Stimulated activated CD4-positive, alpha-beta T cell treated with anti-CD3 and anti-CD28 coated beads, Interleukin-15, amount 100 ng/mL, for 48 hours (primary cell): ENCODE data around the gene SESTD1.
"Not testable (repeated sequence)": the region's sequence is repeated elsewhere in the genome, so short reads cannot be mapped to it uniquely, and the experiment has no call there.

Experiments used
- DNase-seq, 2 donors: peaks; one replicate each; pipeline ENCODE4 v3.0.0-alpha.2; 2020; ENCODE audit warnings: low read depth in 2 of 2

The SESTD1 gene

DNA sequence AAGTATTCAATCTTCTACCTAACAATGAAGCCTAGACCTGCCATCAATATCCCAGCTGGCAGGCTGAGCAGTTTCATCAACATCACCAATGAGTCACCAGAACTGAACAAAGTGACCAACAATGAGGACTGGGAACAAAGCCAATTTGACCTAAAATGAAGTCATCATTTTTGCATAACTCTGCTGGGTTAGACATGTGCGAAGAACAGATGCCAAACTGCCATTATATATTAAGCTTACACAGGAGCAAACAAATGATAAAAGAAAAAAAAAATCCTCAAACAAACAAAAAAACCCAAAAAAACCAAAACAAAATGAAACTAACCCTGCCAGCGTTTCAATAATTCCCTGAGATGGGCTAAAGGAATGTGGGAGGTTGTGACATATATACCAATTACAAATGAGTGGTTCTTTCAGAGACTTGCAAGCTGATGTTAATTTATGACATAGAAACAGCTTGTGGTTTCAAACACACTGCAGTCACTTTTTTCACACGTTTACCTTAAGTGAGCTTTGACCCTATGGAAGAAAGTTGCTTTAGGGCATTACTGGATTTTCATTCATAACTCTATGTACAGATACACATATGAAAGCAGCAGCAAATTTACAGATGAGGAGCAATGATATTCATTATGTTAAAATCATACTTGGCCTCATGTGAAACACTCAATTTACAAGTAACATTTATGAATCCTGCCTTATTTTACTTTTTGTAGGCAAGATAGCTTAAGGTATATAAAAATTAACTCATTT is 157.8 kb downstream of the SESTD1 start:
- DNase-seq, result no peak

GRCh38 chr2:179106342-179106675 is 158.3 kb downstream of the SESTD1 start:
- no peak for DNase-seq

DNA sequence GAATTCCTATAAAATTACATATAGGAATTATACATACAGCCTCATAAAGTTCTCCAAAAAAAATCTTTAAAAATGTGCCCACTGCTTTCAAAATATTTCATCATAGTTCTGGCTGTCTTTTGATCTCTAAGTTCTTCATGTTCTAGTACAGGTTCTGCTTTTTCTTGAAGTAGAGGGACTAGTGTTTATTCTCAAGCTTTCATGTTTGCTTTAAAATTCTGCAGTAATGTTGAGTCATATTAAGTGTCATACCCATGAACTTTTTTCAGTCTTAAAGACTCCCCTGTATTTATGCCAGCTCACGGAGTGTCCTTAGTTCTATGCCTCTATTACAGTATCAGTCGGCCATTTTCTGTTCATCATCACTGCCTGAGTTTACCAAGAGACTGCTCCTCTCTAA is 159.9 kb downstream of the SESTD1 start:
- DNase-seq, result no peak

- DNase-seq, result no peak
Measured at GRCh38 chr2:179098080-179098689, 166.4 kb downstream of the SESTD1 start.

DNA sequence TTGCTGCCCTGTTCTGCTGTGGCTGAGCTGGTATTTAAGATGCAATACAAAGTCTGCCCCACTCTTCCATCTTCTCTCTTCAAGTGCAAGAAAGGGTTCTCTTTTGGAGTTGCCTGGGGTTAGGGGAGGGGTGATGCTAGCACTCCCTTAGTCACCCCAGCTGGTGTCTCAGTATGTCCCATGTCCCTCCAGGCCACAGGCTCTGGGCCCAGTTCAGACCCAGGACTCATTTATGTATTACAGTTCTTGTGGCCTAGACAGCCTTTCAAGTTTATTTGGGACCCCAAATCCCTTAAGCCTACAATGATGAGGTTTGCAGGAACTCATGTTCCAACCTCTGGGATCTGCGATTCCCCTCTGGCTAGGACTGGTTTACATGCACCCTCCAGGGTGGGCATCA is 167.5 kb downstream of the SESTD1 start:
- DNase-seq, result no peak

GRCh38 chr2:179096090-179096489 is 168.5 kb downstream of the SESTD1 start:
- DNase-seq, result no peak

GRCh38 chr2:179092912-179093311 is 171.7 kb downstream of the SESTD1 start:
- not testable (repeated sequence) for DNase-seq

DNA sequence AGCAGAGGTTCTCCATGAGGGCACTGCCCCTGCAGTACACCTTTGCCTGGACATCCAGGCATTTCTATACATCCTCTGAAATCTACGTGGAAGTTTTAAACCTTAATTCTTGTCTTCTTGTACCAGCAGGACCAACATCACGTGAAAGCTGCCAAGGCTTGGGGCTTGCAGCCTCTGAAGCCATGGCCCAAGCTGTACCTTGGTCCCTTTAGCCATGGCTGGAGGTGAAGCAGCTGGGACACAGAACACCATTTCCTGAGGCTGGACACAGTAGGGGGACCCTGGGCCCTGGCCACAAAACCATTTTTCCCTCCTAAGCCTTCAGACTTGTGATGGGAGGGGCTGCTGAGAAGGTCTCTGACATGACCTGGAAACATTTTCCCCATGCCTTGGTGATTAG is 181.9 kb downstream of the SESTD1 start:
- no peak for DNase-seq

DNA sequence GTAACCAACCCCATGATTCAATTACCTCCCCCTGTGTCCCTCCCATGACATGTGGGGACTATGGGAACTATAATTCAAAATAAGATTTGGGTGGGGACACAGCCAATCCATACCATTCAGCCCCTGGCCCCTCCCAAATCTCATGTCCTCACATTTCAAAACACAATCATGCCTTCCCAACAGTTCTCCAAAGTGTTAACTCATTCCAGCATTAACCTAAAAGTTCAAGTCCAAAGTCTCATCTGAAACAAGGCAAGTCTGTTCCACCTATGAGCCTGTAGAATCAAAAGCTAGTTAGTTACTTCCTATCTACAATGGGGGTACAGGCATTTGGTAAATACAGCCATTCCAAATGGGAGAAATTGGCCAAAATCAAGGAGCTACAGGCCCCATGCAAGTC is 182.7 kb downstream of the SESTD1 start:
- no peak for DNase-seq

DNA sequence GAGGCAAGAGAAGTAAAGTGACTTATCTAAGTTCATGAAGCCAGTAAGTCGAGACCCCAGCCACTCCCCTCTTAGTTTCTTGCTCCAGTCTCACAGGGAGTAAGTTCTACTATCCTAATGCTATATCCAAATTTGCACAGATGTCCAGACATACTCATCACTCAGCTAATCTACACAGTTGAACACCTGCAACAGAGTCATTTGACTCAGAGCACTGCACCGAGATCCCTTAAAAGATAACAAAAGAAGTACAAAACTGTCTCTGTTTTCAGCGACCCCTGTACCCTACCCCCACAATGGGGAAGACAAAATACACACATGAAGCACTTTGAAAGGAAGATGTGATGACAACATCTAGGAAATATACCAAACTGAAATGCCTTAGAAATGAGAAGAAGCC is 192.1 kb downstream of the SESTD1 start:
- DNase-seq, result no peak

- no peak for DNase-seq
Measured at GRCh38 chr2:179071810-179072355, 192.7 kb downstream of the SESTD1 start.

DNA sequence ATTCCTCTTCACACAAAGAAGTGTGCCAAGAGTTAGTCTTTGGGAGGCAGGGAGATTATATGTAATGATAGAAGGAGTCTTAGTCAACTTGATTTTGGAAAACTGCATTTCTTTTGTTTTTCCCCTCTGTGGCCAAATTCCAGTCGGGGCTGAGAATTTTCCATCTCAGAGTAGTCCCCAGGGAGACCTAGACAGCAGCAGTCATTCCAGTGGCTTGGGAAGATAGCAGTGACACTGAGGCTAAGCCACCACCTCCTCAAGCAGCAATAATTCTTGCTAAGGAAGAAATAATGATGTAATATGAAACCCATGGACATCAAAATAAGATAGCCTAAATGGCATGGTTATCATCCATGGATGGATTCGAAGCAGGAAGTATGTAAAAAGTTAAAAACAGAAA is 193.7 kb downstream of the SESTD1 start:
- DNase-seq, result no peak

DNA sequence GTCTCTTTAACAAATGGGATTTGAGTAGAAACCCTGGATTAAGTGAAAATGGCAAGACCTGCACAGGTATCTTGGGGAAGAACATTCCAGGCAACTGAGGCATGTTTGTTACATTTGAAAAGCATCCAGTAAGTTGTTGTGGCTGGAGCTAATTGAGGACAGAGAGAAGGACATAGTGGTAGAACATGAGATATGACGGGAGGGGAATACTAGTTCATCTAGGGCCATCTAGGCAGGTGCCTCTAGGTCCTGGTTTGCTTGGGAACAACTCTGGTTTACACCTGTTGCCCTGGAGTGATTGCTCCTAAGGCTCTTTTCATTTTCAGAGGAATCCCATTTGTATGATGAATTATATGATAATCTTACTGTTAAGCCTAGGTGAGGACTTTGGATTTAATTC is 194.9 kb downstream of the SESTD1 start:
- no peak for DNase-seq

- DNase-seq, result no peak
Measured at GRCh38 chr2:179068991-179069643, 195.5 kb downstream of the SESTD1 start.

- no peak for DNase-seq
Measured at GRCh38 chr2:179059026-179059700, 205.5 kb downstream of the SESTD1 start.

DNA sequence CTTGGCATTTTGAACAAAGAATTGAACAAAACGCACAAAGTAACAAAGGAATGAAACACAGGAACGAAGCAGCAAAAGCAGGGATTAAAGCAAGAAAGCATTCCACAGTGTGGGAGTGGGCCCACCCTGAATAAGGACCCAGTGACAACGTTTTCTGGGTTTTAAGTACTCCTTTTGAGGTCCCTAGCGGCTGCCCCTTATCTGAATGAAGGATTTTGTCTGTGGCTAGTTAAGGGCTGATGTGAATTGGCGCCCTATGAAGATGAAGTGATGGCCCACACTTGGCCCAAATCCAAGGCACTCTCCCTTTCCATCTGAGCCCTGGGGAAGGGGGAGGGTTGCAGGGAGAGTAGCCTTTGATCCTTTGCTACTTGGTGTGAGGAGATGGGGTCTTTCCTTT is 206.9 kb downstream of the SESTD1 start:
- DNase-seq, result no peak

DNA sequence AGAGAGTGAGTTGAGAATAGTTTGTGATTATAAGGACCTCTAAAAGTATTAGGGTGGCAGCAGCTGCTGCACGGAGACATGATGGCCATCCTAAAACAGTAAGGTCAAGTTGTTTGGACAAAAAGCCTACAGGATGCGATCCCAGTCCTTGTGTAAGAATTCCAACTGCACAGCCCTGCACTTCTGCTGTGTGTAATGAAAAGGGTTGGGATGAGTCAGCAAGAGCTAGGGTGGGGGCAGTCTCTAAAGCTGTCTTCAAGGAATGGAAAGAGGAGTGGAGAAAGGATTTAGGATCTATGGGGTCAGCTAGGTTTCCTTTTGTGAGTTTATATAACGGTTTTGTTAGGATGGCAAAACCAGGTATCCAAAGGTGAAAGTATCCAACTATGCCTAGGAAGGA is 211.1 kb downstream of the SESTD1 start:
- DNase-seq, result not testable (repeated sequence)
